H9 (cell line): ENCODE measurements around the gene DCT. TPM values are rescaled to one million over a fixed set of nuclear protein-coding genes. Genes with fewer than 3 reads are reported as not detected.

ENCODE experiments used
- DNase-seq: peaks from one replicate; pipeline ENCODE4 v3.0.0-alpha.2; 2017
- H2AFZ ChIP-seq: one replicate; pipeline ENCODE4 v1.6.1; 2013; ENCODE audit warnings: mild to moderate bottlenecking, low read length, control low read depth, moderate library complexity
- H2AK5ac ChIP-seq: 2 replicates; pipeline ENCODE4 v1.6.1; 2013; ENCODE audit warnings: low read length, control low read depth, mixed read lengths; ENCODE audit not compliant: insufficient read length
- H2BK120ac ChIP-seq: one replicate; pipeline ENCODE4 v1.6.1; 2013; ENCODE audit warnings: low read depth, mild to moderate bottlenecking, low read length, control low read depth, inconsistent platforms; ENCODE audit not compliant: poor library complexity, severe bottlenecking
- H2BK12ac ChIP-seq: 2 replicates; pipeline ENCODE4 v1.6.1; 2013; ENCODE audit warnings: low read length, control low read depth, mixed read lengths, low read depth; ENCODE audit not compliant: insufficient read length
- H2BK15ac ChIP-seq: 2 replicates; pipeline ENCODE4 v1.6.1; 2013; ENCODE audit warnings: low read depth, low read length, control low read depth
- H2BK20ac ChIP-seq: one replicate; pipeline ENCODE4 v1.6.1; 2013; ENCODE audit warnings: low read depth, mild to moderate bottlenecking, low read length, control low read depth, inconsistent platforms; ENCODE audit not compliant: poor library complexity, severe bottlenecking
- H2BK5ac ChIP-seq: 2 replicates; pipeline ENCODE4 v1.6.1; 2013; ENCODE audit warnings: low read length, control low read depth, mixed read lengths; ENCODE audit not compliant: insufficient read length
- H3K14ac ChIP-seq: 2 replicates; pipeline ENCODE4 v1.6.1; 2013; ENCODE audit warnings: low read length, control low read depth; ENCODE audit not compliant: insufficient read depth
- H3K18ac ChIP-seq: 2 replicates; pipeline ENCODE4 v1.6.1; 2013; ENCODE audit warnings: low read depth, mild to moderate bottlenecking, mixed read lengths, low read length, control low read depth; ENCODE audit not compliant: insufficient read length
- H3K23ac ChIP-seq: 2 replicates; pipeline ENCODE4 v1.6.1; 2013; ENCODE audit warnings: low read length, control low read depth, mixed read lengths, low read depth; ENCODE audit not compliant: insufficient read length
- H3K23me2 ChIP-seq: 2 replicates; pipeline ENCODE4 v1.6.1; 2013; ENCODE audit warnings: low read depth, mild to moderate bottlenecking, mixed read lengths, low read length, control low read depth; ENCODE audit not compliant: insufficient read length, poor library complexity, severe bottlenecking
- H3K27ac ChIP-seq: 2 replicates; pipeline ENCODE4 v1.5.1; 2013; ENCODE audit warnings: low read length, control low read depth, mixed read lengths, low read depth; ENCODE audit not compliant: insufficient read length
- H3K27me3 ChIP-seq: 2 replicates; pipeline ENCODE4 v1.6.1; 2013; ENCODE audit warnings: low read length, control low read depth, inconsistent platforms; ENCODE audit not compliant: insufficient read depth
- H3K4ac ChIP-seq: 2 replicates; pipeline ENCODE4 v1.6.1; 2013; ENCODE audit warnings: low read depth, mild to moderate bottlenecking, control low read depth, inconsistent platforms, low read length, moderate library complexity
- H3K4me1 ChIP-seq: 2 replicates; pipeline ENCODE4 v1.6.1; 2013; ENCODE audit warnings: low read length, control low read depth, inconsistent platforms; ENCODE audit not compliant: insufficient read depth
- H3K4me2 ChIP-seq: 2 replicates; pipeline ENCODE4 v1.6.1; 2013; ENCODE audit warnings: low read length, control low read depth, mixed read lengths; ENCODE audit not compliant: insufficient read length, insufficient read depth
- H3K56ac ChIP-seq: 2 replicates; pipeline ENCODE4 v1.6.1; 2013; ENCODE audit warnings: low read depth, mild to moderate bottlenecking, mixed read lengths, low read length, control low read depth; ENCODE audit not compliant: insufficient read length
- H3K79me1 ChIP-seq: 2 replicates; pipeline ENCODE4 v1.6.1; 2013; ENCODE audit warnings: low read depth, mild to moderate bottlenecking, moderate library complexity, low read length, control low read depth, inconsistent platforms; ENCODE audit not compliant: insufficient read depth, poor library complexity, severe bottlenecking
- H3K79me2 ChIP-seq: 2 replicates; pipeline ENCODE4 v1.6.1; 2013; ENCODE audit warnings: low read length, control low read depth, inconsistent platforms; ENCODE audit not compliant: insufficient read depth
- H3K9ac ChIP-seq: 2 replicates; pipeline ENCODE4 v1.6.1; 2013; ENCODE audit warnings: low read length, control low read depth, mixed read lengths; ENCODE audit not compliant: insufficient read length; ENCODE audit errors: extremely low read depth
- H3K9me3 ChIP-seq: one replicate; pipeline ENCODE4 v1.6.1; 2013; ENCODE audit warnings: low read depth, low read length, inconsistent platforms; ENCODE audit not compliant: control insufficient read depth
- H3T11ph ChIP-seq: one replicate; pipeline ENCODE4 v1.6.1; 2013; ENCODE audit warnings: mild to moderate bottlenecking, low read length, control low read depth, inconsistent platforms
- H4K20me1 ChIP-seq: one replicate; pipeline ENCODE4 v1.6.1; 2013; ENCODE audit not compliant: control insufficient read depth, insufficient read length, insufficient read depth
- H4K5ac ChIP-seq: 2 replicates; pipeline ENCODE4 v1.6.1; 2013; ENCODE audit warnings: low read depth, mild to moderate bottlenecking, mixed read lengths, low read length, control low read depth; ENCODE audit not compliant: insufficient read length
- H4K8ac ChIP-seq: replicated peaks from 2 replicates; pipeline ENCODE4 v1.6.1; 2013; ENCODE audit warnings: low read length, control low read depth, mixed read lengths, low read depth; ENCODE audit not compliant: insufficient read length
- H4K91ac ChIP-seq: 2 replicates; pipeline ENCODE4 v1.6.1; 2013; ENCODE audit warnings: low read depth, mild to moderate bottlenecking, moderate library complexity, mixed read lengths, low read length, control low read depth; ENCODE audit not compliant: insufficient read length
- H3K27ac Mint-ChIP-seq, 3 experiments: 2 replicates in 2 of 3; 3 replicates in 1 of 3; pipeline ENCODE4 v1.8.0; 2020 to 2021; ENCODE audit warnings: mixed read lengths in 3 of 3, mild to moderate bottlenecking in 1 of 3, moderate library complexity in 1 of 3
- H3K27me3 Mint-ChIP-seq: 2 replicates; pipeline ENCODE4 v1.8.0; 2021; ENCODE audit warnings: low read depth, mild to moderate bottlenecking, moderate library complexity, mixed read lengths
- H3K36me3 Mint-ChIP-seq, 3 experiments: 2 replicates in 2 of 3; 3 replicates in 1 of 3; pipeline ENCODE4 v1.8.0; 2020 to 2021; ENCODE audit warnings: low read depth in 3 of 3, mixed read lengths in 3 of 3; ENCODE audit not compliant: insufficient read depth in 1 of 3
- H3K4me1 Mint-ChIP-seq, 2 experiments: 2 replicates each; pipeline ENCODE4 v1.8.0; 2020; ENCODE audit warnings: mixed read lengths in 2 of 2
- H3K4me3 Mint-ChIP-seq, 2 experiments: 2 replicates in 1 of 2; 3 replicates in 1 of 2; pipeline ENCODE4 v1.8.0; 2020 to 2021; ENCODE audit warnings: mild to moderate bottlenecking in 2 of 2, mixed read lengths in 2 of 2, moderate library complexity in 1 of 2
- H3K9me3 Mint-ChIP-seq, 2 experiments: 2 replicates in 1 of 2; 3 replicates in 1 of 2; pipeline ENCODE4 v1.8.0; 2020; ENCODE audit warnings: mild to moderate bottlenecking in 2 of 2, mixed read lengths in 2 of 2, moderate library complexity in 1 of 2
- CTCF ChIP-seq: fragments of 200-600 bp; sonication (generic); conservative IDR thresholded peaks from 3 replicates; pipeline ENCODE4 v1.8.0; 2021; ENCODE audit warnings: antibody characterized with exemption, mild to moderate bottlenecking
- WGBS: extraction: QIAGEN DNeasy Blood & Tissue Kit; methylation state at CpG from one replicate; pipeline ENCODE4 v1.1.7; 2013; ENCODE audit warnings: missing lambda C conversion rate, low lambda C conversion rate, mixed read lengths; ENCODE audit not compliant: insufficient read length; ENCODE audit errors: extremely low coverage; 5-methylcytosine and 5-hydroxymethylcytosine counted together
- total RNA-seq: library from RNA; stranded (reverse); gene quantifications from 2 replicates; pipeline ENCODE4 v1.2.1, GENCODE V29; 2021

Gene DCT
- total RNA-seq, 1 experiment from 2014 or later = not detected

- peaks cover 2 to 5% of the 10 kb centered on the region in 2 experiments; a peak in 4 of 5 replicates for H3K9me3 Mint-ChIP-seq
- H3K9me3 ChIP-seq = peaks cover 6% of the 10 kb centered on the region
- no peaks in the 10 kb centered on the region for H3K23me2 ChIP-seq
- no peak overlapping the region for H3K18ac ChIP-seq
- no peaks in the 10 kb centered on the region for H3K79me2 ChIP-seq
- H4K20me1 ChIP-seq = no peaks in the 10 kb centered on the region
- TF ChIP-seq CTCF = no peak
- H3K27me3 Mint-ChIP-seq = peaks cover 3% of the 10 kb centered on the region
- H2BK5ac ChIP-seq = no peak overlapping the region
- H2BK15ac ChIP-seq = no peak overlapping the region
- H3K4me1 Mint-ChIP-seq = peaks cover 0 to 4% of the 10 kb centered on the region in 2 experiments; a peak in 3 of 4 replicates
- no CpG with 5 or more reads among the region's 2 CpGs for WGBS
- no peak overlapping the region for H4K8ac ChIP-seq
- no peak overlapping the region for H4K5ac ChIP-seq
- no peaks in the 10 kb centered on the region for H3K27me3 ChIP-seq
- H3K56ac ChIP-seq = no peak overlapping the region
- H3K4ac ChIP-seq = no peak overlapping the region
- H3K4me1 ChIP-seq = 0 out of 2 replicates have a peak, but pooled peaks cover 4% of the 10 kb centered on the region
- H3K4me2 ChIP-seq = no peak overlapping the region
- H3K9ac ChIP-seq = no peak overlapping the region
- H2BK20ac ChIP-seq = no peak overlapping the region
- no peak overlapping the region for H4K91ac ChIP-seq
- no peaks in the 10 kb centered on the region; a peak in 2 of 7 replicates for H3K36me3 Mint-ChIP-seq
- no peak overlapping the region for H3T11ph ChIP-seq
- H3K14ac ChIP-seq = no peak overlapping the region
- no peak overlapping the region for H3K4me3 Mint-ChIP-seq
- H2AK5ac ChIP-seq = no peak overlapping the region
- H2BK12ac ChIP-seq = no peak overlapping the region
- H3K27ac Mint-ChIP-seq = no peak overlapping the region
- DNase-seq = no peak
- no peaks in the 10 kb centered on the region for H3K79me1 ChIP-seq
- H2BK120ac ChIP-seq = no peak overlapping the region
- no peak overlapping the region for H3K27ac ChIP-seq
- no peak overlapping the region for H2AFZ ChIP-seq
- H3K23ac ChIP-seq = no peak overlapping the region
Measured at GRCh38 chr13:94515374-94515773, 35.9 kb upstream of the DCT start.
